Measurements from ENCODE around the gene TMEM250. TPM values are rescaled to one million over a fixed set of nuclear protein-coding genes. Genes with fewer than 3 reads are reported as not detected.
"Not testable (repeated sequence)": the region's sequence is repeated elsewhere in the genome, so short reads cannot be mapped to it uniquely, and the experiment has no call there.

Gene TMEM250
- total RNA-seq, 1 experiment from 2014 or later = 48.4 TPM

DNA sequence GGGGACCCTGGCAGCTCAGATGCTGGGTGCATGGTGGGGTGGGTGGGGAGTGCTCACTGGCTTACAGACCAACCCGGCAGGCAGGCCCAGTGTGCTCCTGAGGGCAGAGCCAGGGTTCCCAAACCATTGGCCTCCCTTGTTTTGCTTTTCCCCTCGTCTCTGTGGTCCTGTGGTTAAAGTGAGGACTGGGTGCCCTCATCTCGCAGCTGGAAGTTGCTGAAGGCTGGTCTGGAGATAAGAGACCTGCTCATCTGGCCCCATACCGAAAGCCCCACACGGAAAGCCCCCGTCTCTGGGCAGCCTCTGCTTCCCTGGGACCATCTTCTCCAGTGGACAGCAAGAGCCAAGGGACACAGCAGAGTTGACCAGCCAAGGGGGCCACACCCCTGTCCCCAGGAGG, 13.8 kb downstream of the TMEM250 start:
- H3K36me3 ChIP-seq (ENCODE audit: insufficient read depth, low read length, poor library complexity, severe bottlenecking) = no peaks in the 10 kb centered on the region
- no peaks in the 10 kb centered on the region for H3K27me3 ChIP-seq (replicated peaks; ENCODE audit: insufficient read depth, low read depth, low read length, poor library complexity)
- no TSS peak for BruUV-seq (replicated peaks)
- DNase-seq (ENCODE audit: low spot score) = no peak
- CTCF ChIA-PET = no interaction called here
- H3K4me1 ChIP-seq (ENCODE audit: insufficient read depth, low read length, poor library complexity, severe bottlenecking) = peaks cover 61% of the 10 kb centered on the region
- H3K4me3 ChIP-seq (ENCODE audit: low read depth, low read length, poor library complexity, severe bottlenecking) = no peak overlapping the region
- no peaks in the 10 kb centered on the region for H3K9me3 ChIP-seq (ENCODE audit: low read depth, low read length, poor library complexity, severe bottlenecking)
- POLR2A ChIA-PET (ENCODE audit: low non-redundant PET) = interaction anchor here (0.6 kb wide), 1 partner anchor 15 kb away, joined by 5 read pairs; no protein-coding TSS in a partner anchor
- H3K27ac ChIP-seq (ENCODE audit: low read depth, low read length, poor library complexity, severe bottlenecking) = no peak overlapping the region
- intact Hi-C loops (cut with micrococcal nuclease; ENCODE audit: unreplicated experiment) = no loop called here
- TF ChIP-seq EZH2 (IDR thresholded peaks at IDR 0.05; ENCODE audit: borderline replicate concordance, low read depth, low read length, poor library complexity, severe bottlenecking) = no peak
- TF ChIP-seq, protein P1, sequence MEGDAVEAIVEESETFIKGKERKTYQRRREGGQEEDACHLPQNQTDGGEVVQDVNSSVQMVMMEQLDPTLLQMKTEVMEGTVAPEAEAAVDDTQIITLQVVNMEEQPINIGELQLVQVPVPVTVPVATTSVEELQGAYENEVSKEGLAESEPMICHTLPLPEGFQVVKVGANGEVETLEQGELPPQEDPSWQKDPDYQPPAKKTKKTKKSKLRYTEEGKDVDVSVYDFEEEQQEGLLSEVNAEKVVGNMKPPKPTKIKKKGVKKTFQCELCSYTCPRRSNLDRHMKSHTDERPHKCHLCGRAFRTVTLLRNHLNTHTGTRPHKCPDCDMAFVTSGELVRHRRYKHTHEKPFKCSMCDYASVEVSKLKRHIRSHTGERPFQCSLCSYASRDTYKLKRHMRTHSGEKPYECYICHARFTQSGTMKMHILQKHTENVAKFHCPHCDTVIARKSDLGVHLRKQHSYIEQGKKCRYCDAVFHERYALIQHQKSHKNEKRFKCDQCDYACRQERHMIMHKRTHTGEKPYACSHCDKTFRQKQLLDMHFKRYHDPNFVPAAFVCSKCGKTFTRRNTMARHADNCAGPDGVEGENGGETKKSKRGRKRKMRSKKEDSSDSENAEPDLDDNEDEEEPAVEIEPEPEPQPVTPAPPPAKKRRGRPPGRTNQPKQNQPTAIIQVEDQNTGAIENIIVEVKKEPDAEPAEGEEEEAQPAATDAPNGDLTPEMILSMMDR (conservative IDR thresholded peaks at IDR 0.05; ENCODE audit: low read depth, low read length) = no peak

DNA sequence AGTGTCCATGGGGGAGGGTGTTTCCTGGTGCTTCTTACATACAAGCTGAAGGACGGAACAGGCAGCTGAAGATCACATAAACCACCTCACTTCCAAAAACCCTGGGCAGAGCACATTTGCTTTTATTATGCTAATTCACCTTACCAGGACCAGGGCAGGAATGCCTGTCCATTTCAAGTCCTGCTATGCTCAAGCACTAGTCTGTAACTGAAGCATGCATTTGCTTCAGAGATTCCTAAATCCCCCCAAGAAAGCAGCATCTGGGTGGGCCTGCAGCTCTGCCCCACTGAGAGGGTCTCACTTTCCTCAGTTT, 14.2 kb downstream of the TMEM250 start:
- TF ChIP-seq EZH2 (IDR thresholded peaks at IDR 0.05; ENCODE audit: borderline replicate concordance, low read depth, low read length, poor library complexity, severe bottlenecking) = no peak
- TF ChIP-seq, protein P1 (conservative IDR thresholded peaks at IDR 0.05; ENCODE audit: low read depth, low read length) = no peak
- CTCF ChIA-PET = interaction anchor here (0.5 kb wide), 1 partner anchor 607 kb away, joined by 3 read pairs; no protein-coding TSS in a partner anchor
- H3K36me3 ChIP-seq (ENCODE audit: insufficient read depth, low read length, poor library complexity, severe bottlenecking) = no peaks in the 10 kb centered on the region
- BruUV-seq (replicated peaks) = no TSS peak
- H3K9me3 ChIP-seq (ENCODE audit: low read depth, low read length, poor library complexity, severe bottlenecking) = no peaks in the 10 kb centered on the region
- peaks cover 60% of the 10 kb centered on the region for H3K4me1 ChIP-seq (ENCODE audit: insufficient read depth, low read length, poor library complexity, severe bottlenecking)
- DNase-seq (ENCODE audit: low spot score) = no peak
- H3K4me3 ChIP-seq (ENCODE audit: low read depth, low read length, poor library complexity, severe bottlenecking) = no peak overlapping the region
- H3K27me3 ChIP-seq (replicated peaks; ENCODE audit: insufficient read depth, low read depth, low read length, poor library complexity) = no peaks in the 10 kb centered on the region
- intact Hi-C loops (cut with micrococcal nuclease; ENCODE audit: unreplicated experiment) = no loop called here
- no peak overlapping the region for H3K27ac ChIP-seq (ENCODE audit: low read depth, low read length, poor library complexity, severe bottlenecking)
- POLR2A ChIA-PET (ENCODE audit: low non-redundant PET) = interaction anchor here (0.6 kb wide), 1 partner anchor 14 kb away, joined by 5 read pairs; no protein-coding TSS in a partner anchor

DNA sequence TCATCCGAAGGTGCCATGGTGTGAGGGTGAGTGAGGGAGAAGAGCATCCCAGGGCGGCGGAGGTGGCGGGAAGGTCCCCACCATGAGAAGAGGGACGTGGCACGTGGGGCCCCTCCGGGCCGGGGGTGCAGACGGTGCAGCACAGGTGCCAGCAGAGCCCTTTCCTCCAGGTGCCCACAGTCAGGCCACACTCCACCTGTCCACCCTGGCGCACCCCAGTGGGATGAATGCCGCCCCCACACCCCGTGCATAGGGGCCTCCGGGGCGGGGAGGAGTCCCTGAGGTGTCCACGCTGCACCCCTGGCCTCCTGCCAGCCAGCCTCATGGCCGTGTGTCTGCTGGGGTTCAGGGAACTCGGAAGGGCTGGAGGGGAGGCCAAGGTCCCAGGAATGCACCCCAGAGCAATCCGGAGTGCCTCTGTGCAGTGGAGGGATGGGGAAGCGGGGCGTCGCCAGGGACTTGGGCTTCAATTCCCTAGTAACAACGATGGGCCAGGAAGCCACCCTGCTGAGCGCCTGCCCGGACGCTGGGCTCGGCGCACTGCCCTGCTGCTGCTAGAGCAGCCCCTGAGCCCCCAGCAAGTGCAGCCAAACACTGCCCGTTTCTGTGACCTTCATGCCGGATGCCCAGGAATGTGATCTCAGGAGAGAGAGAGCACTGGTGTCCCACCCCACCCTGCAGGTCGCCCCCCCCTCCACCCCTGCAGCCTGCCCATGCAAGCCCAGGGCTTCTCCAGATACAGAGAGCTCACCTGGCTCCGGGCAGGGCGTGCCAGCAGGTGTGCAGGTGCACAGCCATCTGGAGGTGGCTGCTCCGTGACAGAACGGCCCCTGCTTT, 14.8 kb downstream of the TMEM250 start:
- BruUV-seq (replicated peaks) = no TSS peak
- Histone ChIP-seq H3K36me3 (ENCODE audit: insufficient read depth, low read length, poor library complexity, severe bottlenecking) (no peaks in the 10 kb centered on the region), H3K4me1 (ENCODE audit: insufficient read depth, low read length, poor library complexity, severe bottlenecking) (peaks cover 54% of the 10 kb centered on the region), H3K27me3 (replicated peaks; ENCODE audit: insufficient read depth, low read depth, low read length, poor library complexity) (no peaks in the 10 kb centered on the region), H3K27ac (ENCODE audit: low read depth, low read length, poor library complexity, severe bottlenecking) (no peak overlapping the region), H3K4me3 (ENCODE audit: low read depth, low read length, poor library complexity, severe bottlenecking) (no peak overlapping the region), H3K9me3 (ENCODE audit: low read depth, low read length, poor library complexity, severe bottlenecking) (no peaks in the 10 kb centered on the region)
- POLR2A ChIA-PET (ENCODE audit: low non-redundant PET) = interaction anchor here (0.6 kb wide), 1 partner anchor 14 kb away, joined by 5 read pairs; no protein-coding TSS in a partner anchor
- TF ChIP-seq, protein P1 (conservative IDR thresholded peaks at IDR 0.05; ENCODE audit: low read depth, low read length) = no peak
- TF ChIP-seq EZH2 (IDR thresholded peaks at IDR 0.05; ENCODE audit: borderline replicate concordance, low read depth, low read length, poor library complexity, severe bottlenecking) = no peak
- CTCF ChIA-PET = interaction anchor here (0.5 kb wide), 1 partner anchor 606 kb away, joined by 3 read pairs; no protein-coding TSS in a partner anchor
- DNase-seq (ENCODE audit: low spot score) = no peak
- intact Hi-C loops (cut with micrococcal nuclease; ENCODE audit: unreplicated experiment) = no loop called here

DNA sequence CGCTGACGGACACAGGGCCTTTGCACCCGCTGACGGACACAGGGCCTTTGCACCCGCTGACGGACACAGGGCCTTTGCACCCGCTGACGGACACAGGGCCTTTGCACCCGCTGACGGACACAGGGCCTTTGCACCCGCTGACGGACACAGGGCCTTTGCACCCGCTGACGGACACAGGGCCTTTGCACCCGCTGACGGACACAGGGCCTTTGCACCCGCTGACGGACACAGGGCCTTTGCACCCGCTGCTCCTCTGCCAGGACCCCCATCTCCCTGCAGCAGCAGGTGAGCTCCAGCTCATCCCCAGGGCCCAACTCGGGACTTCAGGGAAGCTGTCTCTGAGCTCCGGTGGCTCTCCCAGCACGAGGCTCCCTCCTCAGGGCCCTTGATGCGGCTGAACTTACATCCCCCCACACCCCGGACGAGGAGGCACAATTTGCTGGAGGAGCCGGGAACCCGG, 17.0 kb downstream of the TMEM250 start:
- H3K4me1 ChIP-seq (ENCODE audit: insufficient read depth, low read length, poor library complexity, severe bottlenecking) = peaks cover 35% of the 10 kb centered on the region
- CTCF ChIA-PET; intact Hi-C loops (cut with micrococcal nuclease; ENCODE audit: unreplicated experiment); H3K27ac ChIP-seq (ENCODE audit: low read depth, low read length, poor library complexity, severe bottlenecking); H3K9me3 ChIP-seq (ENCODE audit: low read depth, low read length, poor library complexity, severe bottlenecking); H3K36me3 ChIP-seq (ENCODE audit: insufficient read depth, low read length, poor library complexity, severe bottlenecking); H3K27me3 ChIP-seq (replicated peaks; ENCODE audit: insufficient read depth, low read depth, low read length, poor library complexity); H3K4me3 ChIP-seq (ENCODE audit: low read depth, low read length, poor library complexity, severe bottlenecking); POLR2A ChIA-PET (ENCODE audit: low non-redundant PET); BruUV-seq (replicated peaks); DNase-seq (ENCODE audit: low spot score): not testable (repeated sequence)
